Gastroesophageal sphincter (tissue), 3 donors: Measurements from ENCODE around the gene MLXIP.

ENCODE experiments used
- EP300 ChIP-seq: sonication (generic); formaldehyde crosslinking; IDR thresholded peaks from one replicate; pipeline ENCODE4 v1.6.1; 2017; ENCODE audit warnings: antibody characterized with exemption, mild to moderate bottlenecking
- POLR2A ChIP-seq, 2 donors: fragments of 450-650 bp; IDR thresholded peaks; one replicate each; pipeline ENCODE4 v1.6.1; 2017; ENCODE audit warnings: antibody characterized with exemption in 2 of 2, mild to moderate bottlenecking in 2 of 2, moderate library complexity in 1 of 2
- POLR2AphosphoS5 ChIP-seq: sonication (generic); formaldehyde crosslinking; IDR thresholded peaks from one replicate; pipeline ENCODE4 v1.6.1; 2017; ENCODE audit warnings: antibody characterized with exemption
- TF ChIP-seq, protein P1 (sequence below), 4 experiments: fragments of 200-600 bp in 2 of 4; fragments of 450-650 bp in 2 of 4; sonication (generic) in 1 of 4; IDR thresholded peaks; one replicate each; pipeline ENCODE4 v1.5.1; 2017 to 2019; ENCODE audit warnings: antibody characterized with exemption in 4 of 4, mild to moderate bottlenecking in 2 of 4, moderate library complexity in 2 of 4

DNA sequence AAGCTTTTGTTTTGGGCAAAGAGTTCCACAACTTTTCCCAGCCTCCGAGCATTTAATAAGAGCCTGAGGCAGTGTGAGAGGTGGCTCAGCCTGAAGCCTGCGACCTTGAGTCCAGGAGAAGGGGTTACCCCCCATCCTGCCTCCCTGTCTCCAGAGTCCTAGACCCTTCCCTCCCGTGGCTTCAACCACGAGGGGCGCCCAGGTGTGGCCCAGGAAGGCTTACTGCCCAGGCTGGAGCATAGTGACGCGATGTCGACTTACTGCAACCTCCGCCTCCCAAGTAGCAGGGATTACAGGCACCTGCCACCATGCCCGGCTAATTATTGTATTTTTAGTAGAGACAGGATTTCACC is 105.0 kb downstream of the MLXIP start:
- TF ChIP-seq, protein P1, sequence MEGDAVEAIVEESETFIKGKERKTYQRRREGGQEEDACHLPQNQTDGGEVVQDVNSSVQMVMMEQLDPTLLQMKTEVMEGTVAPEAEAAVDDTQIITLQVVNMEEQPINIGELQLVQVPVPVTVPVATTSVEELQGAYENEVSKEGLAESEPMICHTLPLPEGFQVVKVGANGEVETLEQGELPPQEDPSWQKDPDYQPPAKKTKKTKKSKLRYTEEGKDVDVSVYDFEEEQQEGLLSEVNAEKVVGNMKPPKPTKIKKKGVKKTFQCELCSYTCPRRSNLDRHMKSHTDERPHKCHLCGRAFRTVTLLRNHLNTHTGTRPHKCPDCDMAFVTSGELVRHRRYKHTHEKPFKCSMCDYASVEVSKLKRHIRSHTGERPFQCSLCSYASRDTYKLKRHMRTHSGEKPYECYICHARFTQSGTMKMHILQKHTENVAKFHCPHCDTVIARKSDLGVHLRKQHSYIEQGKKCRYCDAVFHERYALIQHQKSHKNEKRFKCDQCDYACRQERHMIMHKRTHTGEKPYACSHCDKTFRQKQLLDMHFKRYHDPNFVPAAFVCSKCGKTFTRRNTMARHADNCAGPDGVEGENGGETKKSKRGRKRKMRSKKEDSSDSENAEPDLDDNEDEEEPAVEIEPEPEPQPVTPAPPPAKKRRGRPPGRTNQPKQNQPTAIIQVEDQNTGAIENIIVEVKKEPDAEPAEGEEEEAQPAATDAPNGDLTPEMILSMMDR (IDR thresholded peaks at IDR 0.05): no peak
- TF ChIP-seq POLR2A (IDR thresholded peaks at IDR 0.05): no peak
- TF ChIP-seq EP300: no peak
- TF ChIP-seq POLR2AphosphoS5: no peak
